ENCODE data around the gene TMEM239. TPM values are rescaled to one million over a fixed set of nuclear protein-coding genes. Genes with fewer than 3 reads are reported as not detected.

Gene TMEM239
- total RNA-seq, 4 donors from 2014 or later: not detected

GRCh38 chr20:2794202-2794748 is 21.9 kb upstream of the TMEM239 start:
- peaks cover 0 to 3% (median 1%) of the 10 kb centered on the region in 4 donors for H3K4me1 ChIP-seq
- H3K9me3 ChIP-seq: no peaks in the 10 kb centered on the region
- no peaks in the 10 kb centered on the region for H3K36me3 ChIP-seq
- 90% methylated on average over 23 of the region's 23 CpGs for WGBS
- intact Hi-C loops (cut with DNase I): no loop called here
- no peak for DNase-seq (ENCODE audit: extremely low spot score)
- peaks cover 0 to 70% (median 5%) of the 10 kb centered on the region in 4 donors for H3K27me3 ChIP-seq
- H3K4me3 ChIP-seq: no peak overlapping the region
- H3K27ac ChIP-seq (replicated peaks in 1 of 4): no peak overlapping the region
- no peak for TF ChIP-seq POLR2A (IDR thresholded peaks at IDR 0.05; ENCODE audit: low read depth)
- no peak for TF ChIP-seq POLR2AphosphoS5 (IDR thresholded peaks at IDR 0.05)
- no peak for TF ChIP-seq CTCF (IDR thresholded peaks at IDR 0.05)
- no peak for TF ChIP-seq EP300 (IDR thresholded peaks at IDR 0.05)

- Histone ChIP-seq H3K4me1 (peaks cover 0 to 10% (median 8%) of the 10 kb centered on the region in 4 donors), H3K4me3 (no peak overlapping the region), H3K9me3 (no peaks in the 10 kb centered on the region), H3K27ac (replicated peaks in 1 of 4) (no peak overlapping the region), H3K27me3 (peaks cover 0 to 70% (median 7%) of the 10 kb centered on the region in 4 donors), H3K36me3 (no peaks in the 10 kb centered on the region)
- DNase-seq (ENCODE audit: extremely low spot score): peak; percentile 89
- 82% methylated on average over 6 of the region's 11 CpGs for WGBS
- TF ChIP-seq EP300 (IDR thresholded peaks at IDR 0.05): no peak
- no peak for TF ChIP-seq POLR2A (IDR thresholded peaks at IDR 0.05; ENCODE audit: low read depth)
- no peak for TF ChIP-seq POLR2AphosphoS5 (IDR thresholded peaks at IDR 0.05)
- no peak for TF ChIP-seq CTCF (IDR thresholded peaks at IDR 0.05)
- intact Hi-C loops (cut with DNase I): no loop called here
Observed at GRCh38 chr20:2794866-2795447, 21.2 kb upstream of the TMEM239 start.

GRCh38 chr20:2795451-2795850 is 20.7 kb upstream of the TMEM239 start:
- no CpG with 5 or more reads among the region's 24 CpGs for WGBS
- no peaks in the 10 kb centered on the region for H3K36me3 ChIP-seq
- no peak overlapping the region for H3K27ac ChIP-seq (replicated peaks in 1 of 4)
- no peak for TF ChIP-seq EP300 (IDR thresholded peaks at IDR 0.05)
- no peak for TF ChIP-seq POLR2AphosphoS5 (IDR thresholded peaks at IDR 0.05)
- TF ChIP-seq CTCF (IDR thresholded peaks at IDR 0.05): no peak
- TF ChIP-seq POLR2A (IDR thresholded peaks at IDR 0.05; ENCODE audit: low read depth): no peak
- intact Hi-C loops (cut with DNase I): no loop called here
- no peak overlapping the region for H3K4me3 ChIP-seq
- no peak for DNase-seq (ENCODE audit: extremely low spot score)
- H3K27me3 ChIP-seq: peaks cover 0 to 73% (median 11%) of the 10 kb centered on the region in 4 donors
- peaks cover 0 to 15% (median 13%) of the 10 kb centered on the region in 4 donors for H3K4me1 ChIP-seq
- no peaks in the 10 kb centered on the region for H3K9me3 ChIP-seq

- Histone ChIP-seq H3K4me1 (peaks cover 0 to 22% (median 18%) of the 10 kb centered on the region in 4 donors), H3K4me3 (no peak overlapping the region), H3K27ac (replicated peaks in 1 of 4) (no peak overlapping the region), H3K27me3 (peaks cover 0 to 77% (median 18%) of the 10 kb centered on the region in 4 donors), H3K36me3 (no peaks in the 10 kb centered on the region), H3K9me3 (no peaks in the 10 kb centered on the region)
- intact Hi-C loops (cut with DNase I): no loop called here
- DNase-seq (ENCODE audit: extremely low spot score): no peak
- WGBS: 91% methylated on average over 9 of the region's 20 CpGs
- TF ChIP-seq EP300 (IDR thresholded peaks at IDR 0.05): no peak
Observed at GRCh38 chr20:2796011-2796660, 20.0 kb upstream of the TMEM239 start.

GRCh38 chr20:2797136-2797983 is 18.8 kb upstream of the TMEM239 start:
- Histone ChIP-seq H3K4me3 (no peak overlapping the region), H3K4me1 (peaks cover 0 to 25% (median 20%) of the 10 kb centered on the region in 4 donors), H3K9me3 (no peaks in the 10 kb centered on the region), H3K27ac (replicated peaks in 1 of 4) (no peak overlapping the region), H3K27me3 (peaks cover 0 to 89% (median 20%) of the 10 kb centered on the region in 4 donors), H3K36me3 (no peaks in the 10 kb centered on the region)
- intact Hi-C loops (cut with DNase I): no loop called here
- no peak for DNase-seq (ENCODE audit: extremely low spot score)
- TF ChIP-seq EP300 (IDR thresholded peaks at IDR 0.05) (no peak), POLR2A (IDR thresholded peaks at IDR 0.05; ENCODE audit: low read depth) (no peak), POLR2AphosphoS5 (IDR thresholded peaks at IDR 0.05) (no peak), CTCF (IDR thresholded peaks at IDR 0.05) (no peak)
- WGBS: 80% methylated on average over 10 of the region's 16 CpGs

Data from esophagus muscularis mucosa (tissue), 4 donors.